Measurements from ENCODE around the gene IAH1.

The IAH1 gene

DNA sequence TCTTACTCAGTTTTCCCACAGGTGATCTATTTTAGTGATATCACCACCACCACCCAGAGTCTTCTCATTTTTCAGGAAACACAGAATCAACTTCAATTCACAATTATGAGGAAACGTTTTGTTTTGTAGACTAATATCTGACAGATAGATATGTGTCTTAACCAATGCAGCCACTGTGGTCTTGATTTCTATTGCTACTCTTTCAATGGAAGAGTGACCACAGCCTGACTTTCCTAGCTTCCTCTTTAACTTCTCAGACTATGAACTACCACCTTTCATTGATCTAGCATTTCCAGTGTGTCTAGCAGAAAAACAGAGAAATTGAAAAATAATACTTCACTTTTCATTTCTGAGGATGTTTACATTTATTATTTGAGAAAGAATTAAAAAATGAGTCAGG lies 60.8 kb downstream of the IAH1 start:
- DNase-seq: peak; percentile 36

GRCh38 chr2:9536504-9536903 lies 62.2 kb downstream of the IAH1 start:
- no peak for DNase-seq

- DNase-seq: peak; percentile 48
Measured at GRCh38 chr2:9538000-9538507, 63.7 kb downstream of the IAH1 start.
